GM12878 (cell line): ENCODE measurements around the gene SLC9C1.

Experiments
- CBFB ChIP-seq: IDR thresholded peaks from 2 replicates; pipeline ENCODE4 v1.6.1; 2016; ENCODE audit warnings: antibody characterized with exemption, low read depth
- FOXK2 ChIP-seq: fragments of 450-650 bp; IDR thresholded peaks from 2 replicates; pipeline ENCODE4 v1.6.1; 2017; ENCODE audit warnings: mild to moderate bottlenecking, moderate library complexity
- GABPA ChIP-seq: IDR thresholded peaks from 2 replicates; pipeline ENCODE4 v1.6.1; 2014; ENCODE audit warnings: antibody characterized with exemption, low read depth, mild to moderate bottlenecking, inconsistent platforms
- NR2C2 ChIP-seq: IDR thresholded peaks from 2 replicates; pipeline ENCODE4 v1.6.1; 2011; ENCODE audit warnings: borderline replicate concordance, low read depth; ENCODE audit not compliant: control insufficient read depth, insufficient read length
- POLR2A ChIP-seq: IDR thresholded peaks from 2 replicates; pipeline ENCODE4 v1.6.1; 2011; ENCODE audit warnings: low read depth, mild to moderate bottlenecking, low read length
- POLR2AphosphoS5 ChIP-seq: IDR thresholded peaks from 2 replicates; pipeline ENCODE4 v1.6.1; 2011; ENCODE audit warnings: mild to moderate bottlenecking, low read length, inconsistent platforms
- RAD21 ChIP-seq: IDR thresholded peaks from 2 replicates; pipeline ENCODE4 v1.6.1; 2011; ENCODE audit warnings: mild to moderate bottlenecking, low read depth, low read length, moderate library complexity; ENCODE audit not compliant: insufficient read depth
- YY1 ChIP-seq: IDR thresholded peaks from 2 replicates; pipeline ENCODE4 v1.6.1; 2011; ENCODE audit warnings: low read depth, mild to moderate bottlenecking, low read length

- TF ChIP-seq YY1 (no peak), POLR2A (no peak), POLR2AphosphoS5 (0 out of 2 replicates have a peak, but pooled peaks have one; percentile 44), CBFB (no peak), FOXK2 (no peak), RAD21 (peak; percentile 81), GABPA (no peak), NR2C2 (no peak)
Measured at GRCh38 chr3:112293368-112294321, at the start of gene SLC9C1.
